ENCODE results near the gene HOXA1.
A peak's percentile ranks its signal among the peaks of the same experiment; 100 is the strongest.

HOXA1 gene

DNA sequence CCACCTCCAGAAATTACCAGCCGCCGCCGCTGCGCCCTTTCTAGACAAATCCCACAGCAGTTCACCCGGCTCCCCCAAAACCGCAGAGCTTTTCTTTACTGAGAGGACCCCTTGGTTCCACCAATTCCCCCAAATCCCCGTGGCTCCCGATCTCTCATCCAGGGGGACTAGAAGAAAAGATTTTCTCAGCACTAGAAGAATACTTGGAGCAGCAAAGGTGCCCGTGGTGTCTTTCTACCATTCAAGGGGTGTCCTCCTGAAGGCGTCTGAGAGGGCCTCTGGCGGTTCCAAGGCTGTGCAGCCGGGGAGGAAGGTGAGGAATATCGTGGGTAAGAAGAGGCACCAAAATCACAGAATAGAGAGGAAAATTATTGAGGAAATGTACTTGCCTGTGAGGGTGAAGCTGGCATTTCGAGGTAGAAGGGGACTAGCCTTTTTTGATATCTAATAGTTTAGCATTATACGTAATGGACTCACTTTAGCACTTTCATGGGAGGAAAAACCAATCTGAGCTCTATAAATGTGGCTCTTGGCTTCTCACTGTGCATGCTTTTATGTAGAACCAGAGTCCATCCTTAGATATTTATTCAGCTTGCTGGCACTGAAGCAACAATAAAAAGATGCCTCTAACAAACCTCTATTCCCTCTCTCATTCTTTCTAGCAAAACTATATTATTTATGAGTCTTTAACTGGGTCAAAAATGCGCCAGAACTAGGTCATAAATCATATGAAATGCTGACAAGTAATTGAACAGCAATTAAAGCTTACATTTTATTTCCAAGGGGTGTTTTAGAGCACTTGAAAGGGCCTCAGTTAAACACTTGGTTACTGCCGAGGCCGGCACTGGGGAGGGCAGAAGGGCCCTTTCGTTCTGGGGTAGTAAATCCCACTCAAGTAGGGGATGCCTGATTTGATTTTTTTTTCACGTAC, 20.5 kb upstream of the HOXA1 start:
- DNase-seq: no peak

DNA sequence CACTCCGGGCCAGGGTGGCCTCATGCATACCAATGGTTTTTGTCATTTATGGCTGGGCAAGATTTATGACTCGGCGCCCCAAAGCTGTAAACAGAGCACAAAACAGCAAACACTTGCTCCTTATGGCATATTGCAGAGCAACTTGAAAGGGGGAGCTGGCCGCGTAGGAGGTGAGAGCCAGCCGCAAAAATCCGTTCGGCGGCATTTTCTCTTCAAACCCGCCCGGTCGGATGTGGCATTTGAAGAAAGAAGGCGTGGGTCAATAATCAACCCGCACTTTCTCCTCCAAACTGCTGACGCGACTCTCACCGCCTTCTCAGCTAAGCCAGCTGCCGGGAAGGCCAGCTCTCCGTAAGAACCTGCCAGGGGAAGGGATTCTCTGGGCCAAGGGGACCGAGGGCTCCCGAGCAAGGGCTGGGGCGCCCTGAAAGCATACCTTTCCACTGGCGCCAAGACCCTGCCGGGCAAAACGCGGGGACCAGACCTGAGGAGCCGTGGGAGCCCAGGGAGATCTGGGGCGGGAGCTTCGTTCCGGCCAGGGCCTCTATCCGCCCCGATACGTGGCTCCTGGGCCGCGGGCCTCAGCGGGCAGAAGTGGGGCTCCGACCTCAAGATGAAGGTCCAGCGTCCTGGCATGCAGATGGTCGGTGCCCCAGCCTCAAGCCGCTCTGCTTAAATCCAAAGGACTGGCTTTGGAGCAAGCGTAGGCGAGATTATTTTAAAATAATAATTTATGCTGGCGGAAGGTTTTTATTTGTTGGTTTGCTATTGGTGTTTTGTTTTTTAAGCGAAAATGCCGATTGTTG, 19.6 kb upstream of the HOXA1 start:
- peak; percentile 37 for DNase-seq

DNA sequence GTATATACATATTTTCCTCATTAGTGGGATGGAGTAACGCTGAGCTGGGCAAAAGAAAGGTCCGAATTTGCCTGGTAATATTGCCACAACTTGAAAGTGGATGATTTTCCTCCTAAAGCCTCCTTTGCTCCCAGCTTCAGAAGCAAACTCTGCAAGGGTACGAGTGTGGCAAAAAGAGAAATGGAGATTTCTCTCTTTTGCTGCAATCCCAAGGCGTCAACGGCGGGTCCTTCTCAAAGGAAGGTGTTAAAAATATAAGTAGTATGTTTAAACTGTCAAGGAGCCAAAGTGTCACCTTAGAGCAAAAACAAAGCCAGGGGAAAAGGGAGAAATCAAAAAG, 19.1 kb upstream of the HOXA1 start:
- no peak for DNase-seq

DNA sequence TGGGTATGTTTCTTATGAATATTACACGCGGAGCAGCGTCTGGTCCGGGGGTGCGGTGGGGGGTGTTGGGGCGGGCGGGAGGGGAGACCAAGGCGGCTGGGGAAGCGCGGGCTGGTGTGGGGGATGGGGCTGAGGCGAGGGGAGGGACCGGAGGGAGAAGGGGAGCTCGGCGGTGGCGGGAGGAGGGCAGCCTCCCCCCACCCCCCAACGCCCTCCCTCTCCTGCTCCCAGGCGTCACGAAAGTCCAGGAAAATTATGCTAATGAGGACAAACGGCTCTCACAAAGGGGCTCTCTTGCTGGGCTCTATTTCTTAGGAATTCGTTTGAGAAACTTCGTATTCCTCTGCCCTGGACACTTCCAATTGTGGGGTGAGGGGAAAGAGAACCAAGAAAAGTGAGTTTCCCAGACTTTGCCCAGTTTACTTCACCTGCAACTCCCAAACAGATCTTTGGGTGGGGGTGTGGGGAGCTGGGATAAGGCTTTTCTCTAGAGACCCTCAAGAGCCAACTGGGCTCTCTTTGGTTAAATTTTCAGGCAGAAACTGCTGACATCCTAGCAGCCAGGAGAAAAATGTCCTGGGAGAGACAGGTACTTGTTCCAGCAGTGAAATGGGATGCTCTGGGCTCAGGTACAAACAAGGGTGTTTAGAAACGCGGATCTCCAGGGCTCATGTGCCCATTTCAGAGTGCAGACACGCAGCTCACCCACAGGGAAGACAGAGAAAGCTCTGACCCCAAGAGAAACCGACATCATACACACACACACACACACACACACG, 18.4 kb upstream of the HOXA1 start:
- DNase-seq: no peak

DNA sequence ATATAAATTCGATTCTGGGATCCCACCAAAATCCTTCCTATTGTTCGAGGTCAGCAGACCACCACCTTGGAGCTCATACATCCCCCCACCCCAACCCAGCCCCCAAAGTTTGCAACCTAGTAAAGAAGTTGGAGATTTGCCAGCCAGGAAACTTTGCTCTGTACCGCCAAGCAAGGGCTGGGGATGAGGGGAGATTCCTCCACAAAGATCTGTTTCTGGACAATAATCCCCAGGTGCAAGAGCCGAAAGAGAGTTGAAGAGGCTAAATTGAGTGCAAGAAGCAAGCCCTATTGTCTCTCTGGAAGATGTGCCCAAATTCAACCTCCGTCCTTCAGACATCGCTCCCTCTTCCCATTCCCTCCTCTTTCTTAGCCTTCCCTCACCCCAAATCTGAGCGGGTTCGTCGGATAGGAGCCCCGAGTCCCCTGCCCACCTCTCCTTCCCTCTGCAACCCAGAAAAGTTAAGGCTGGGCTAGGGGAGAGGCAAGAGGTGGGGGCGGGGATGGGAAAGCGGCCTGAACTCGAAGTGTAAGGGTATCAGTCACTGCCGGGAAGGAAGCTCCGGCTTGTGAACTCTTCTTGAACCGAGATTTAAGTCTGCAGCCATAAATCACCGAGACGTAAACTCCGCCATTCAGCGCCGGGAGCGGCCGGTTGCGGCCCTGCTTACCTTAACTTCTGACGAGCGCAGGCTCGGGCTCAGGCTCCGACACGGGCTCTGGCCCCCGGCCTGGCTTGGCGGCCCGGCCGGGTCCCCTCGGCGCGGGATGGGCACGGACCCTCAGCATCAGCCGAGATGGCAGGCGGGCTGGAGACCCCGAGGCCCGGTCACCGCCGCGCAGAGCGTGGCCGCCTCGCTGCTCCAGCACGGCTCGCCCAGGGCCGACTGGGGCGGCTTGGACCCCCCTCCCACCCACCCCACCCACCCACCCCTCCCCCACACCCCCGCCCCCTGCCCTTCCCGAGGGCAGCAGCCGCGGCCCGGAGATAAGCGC, 17.5 kb upstream of the HOXA1 start:
- DNase-seq: peak; percentile 86

DNA sequence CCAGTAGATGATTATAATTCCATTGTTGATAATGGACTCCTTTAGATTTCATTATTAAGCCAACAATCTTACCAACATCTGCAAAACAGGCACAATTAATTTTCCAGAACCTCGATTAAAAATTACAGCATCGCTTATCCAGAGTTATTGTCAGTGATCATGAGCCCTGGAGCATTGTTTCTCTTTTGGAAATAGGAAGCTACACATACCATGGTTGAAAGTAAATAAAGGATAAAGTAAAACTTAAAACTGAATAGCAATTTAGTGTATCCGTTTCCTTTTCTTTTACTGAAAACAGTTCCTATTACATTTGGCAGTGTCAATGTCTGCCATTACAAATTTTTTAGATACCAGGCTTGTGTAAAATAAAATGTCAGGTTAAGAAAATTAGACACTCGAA, 16.6 kb upstream of the HOXA1 start:
- no peak for DNase-seq

DNA sequence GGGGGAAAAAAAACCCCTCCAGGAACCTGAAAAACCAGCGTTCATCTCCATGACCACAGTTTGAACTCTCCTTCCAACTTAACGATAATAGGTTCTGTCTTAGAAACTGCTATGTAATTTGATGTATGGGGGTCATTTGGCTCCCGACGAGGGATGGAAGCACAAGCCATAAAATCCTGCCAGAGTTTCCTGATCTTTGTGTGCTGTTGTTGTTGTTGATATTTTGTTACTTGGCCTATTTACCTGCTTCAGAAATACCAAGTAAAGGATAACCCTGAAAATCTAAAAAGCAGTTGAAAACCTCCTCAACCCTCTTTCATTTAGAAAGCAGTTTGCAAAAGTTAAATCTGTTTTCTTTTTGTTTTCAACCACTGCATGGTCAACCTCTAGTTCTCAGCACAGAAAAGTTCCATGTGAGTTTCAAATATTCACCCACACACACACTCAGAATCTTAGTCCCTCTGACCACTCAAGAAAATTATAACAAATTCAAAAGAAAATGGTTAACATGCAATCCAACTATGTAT, 16.0 kb upstream of the HOXA1 start:
- DNase-seq: no peak

DNA sequence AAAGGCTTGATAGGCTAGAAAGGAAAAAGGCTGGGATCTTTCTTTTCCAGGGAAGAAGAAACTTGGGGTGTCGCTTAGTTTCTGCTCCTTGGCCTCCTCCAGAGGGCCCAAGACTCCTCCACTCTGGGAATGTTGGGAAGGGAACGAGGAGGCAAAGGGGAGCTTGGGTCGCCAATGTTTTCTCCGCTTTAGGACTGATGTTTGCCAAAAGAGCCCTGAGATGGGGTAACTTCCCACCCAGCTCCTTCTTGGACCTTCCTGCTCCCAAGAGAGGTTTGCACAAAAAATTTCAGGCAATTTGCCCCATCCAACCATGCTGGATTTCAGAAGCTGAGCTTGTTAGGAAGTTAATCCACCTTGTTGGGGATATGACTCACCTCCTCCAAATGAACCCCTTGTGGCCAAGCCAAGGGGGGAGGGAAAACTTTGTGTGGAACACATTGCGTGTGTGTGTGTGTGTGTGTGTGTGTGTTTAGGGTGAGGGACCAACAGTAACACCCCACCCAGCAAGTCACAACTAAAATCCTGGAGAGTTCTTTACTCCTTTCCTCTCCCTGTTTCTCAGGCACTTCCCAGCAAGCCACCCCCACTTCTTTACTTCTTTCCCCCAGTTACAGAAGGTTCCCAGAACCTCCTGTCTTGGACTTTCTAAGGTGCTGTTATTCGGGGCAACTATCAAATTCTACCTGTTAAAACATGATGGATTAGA, 15.4 kb upstream of the HOXA1 start:
- DNase-seq: no peak

DNA sequence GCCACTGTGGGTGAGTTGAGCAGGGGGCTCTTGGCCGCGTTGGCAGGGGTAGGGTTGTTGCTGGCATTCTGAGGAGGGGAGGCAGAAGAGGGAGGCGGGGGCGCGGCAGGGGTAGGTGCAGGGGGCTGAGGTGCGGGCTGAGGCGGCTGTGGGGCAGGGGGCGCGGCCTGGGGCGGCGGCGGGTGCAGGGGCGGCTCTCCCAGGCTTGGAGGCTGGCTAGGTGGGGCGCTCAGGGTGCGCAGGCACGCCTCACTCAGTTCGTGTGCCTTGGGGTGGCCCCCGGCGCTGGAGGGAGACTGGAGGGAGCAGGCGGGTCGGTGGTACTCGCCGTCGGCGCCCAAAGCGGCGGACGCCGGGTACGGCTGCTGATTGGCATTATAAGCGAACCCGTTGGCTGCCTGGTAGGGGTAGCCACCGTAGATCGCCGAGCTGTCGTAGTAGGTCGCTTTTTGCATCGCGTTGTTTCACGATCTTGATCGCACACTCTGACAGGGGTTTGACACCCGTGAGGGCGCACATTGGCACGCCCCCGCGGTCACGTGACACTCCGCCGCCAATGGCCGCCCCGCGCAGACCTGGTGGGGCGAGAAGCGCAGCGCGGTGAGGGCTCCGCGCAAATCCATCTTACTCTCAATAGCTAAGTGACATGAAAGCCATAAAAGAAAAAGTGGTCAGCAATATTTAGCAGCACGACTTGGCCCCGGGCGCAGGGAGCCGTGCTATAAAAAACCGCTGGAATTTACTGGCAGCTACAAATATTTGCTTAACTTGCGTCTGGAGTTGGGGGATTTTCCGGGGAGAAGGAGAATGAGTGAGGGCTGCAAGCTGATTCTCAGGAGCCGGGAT, 14.6 kb upstream of the HOXA1 start:
- peak; percentile 70 for DNase-seq

DNA sequence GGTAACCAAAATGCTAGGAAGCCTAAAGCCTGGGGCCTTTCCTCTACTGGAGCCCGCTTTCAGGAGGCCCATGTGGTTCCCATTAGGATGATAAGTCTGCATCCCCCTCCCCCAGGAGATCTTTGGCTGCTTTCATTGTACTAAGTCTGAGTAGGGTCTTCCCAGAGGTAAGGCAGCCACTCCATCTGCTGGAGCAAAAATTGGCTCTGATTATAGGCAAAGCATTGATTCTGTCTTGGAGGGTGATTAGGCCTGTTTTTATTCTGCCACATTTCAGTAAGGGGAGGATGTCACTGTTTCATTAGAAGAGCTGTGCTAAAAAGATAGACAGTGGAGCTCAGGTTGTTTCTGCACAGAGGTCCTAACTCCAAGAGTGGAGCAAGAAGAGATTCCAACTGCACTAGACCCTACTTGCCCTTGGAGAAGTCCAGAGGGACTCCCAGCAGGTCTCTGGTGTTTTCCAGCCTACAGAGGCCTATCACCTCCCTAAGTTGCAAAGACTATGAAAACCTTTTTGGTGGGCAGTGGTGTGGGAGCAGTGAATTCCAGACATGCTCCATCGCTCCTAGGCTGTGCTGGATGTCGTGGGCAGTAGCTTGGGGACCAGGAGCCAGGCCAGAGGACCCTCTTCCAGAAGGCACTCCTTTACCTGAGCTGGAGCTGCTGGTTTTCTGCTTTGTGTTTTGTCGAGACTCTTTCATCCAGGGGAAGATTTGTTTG, 13.8 kb upstream of the HOXA1 start:
- DNase-seq: no peak

DNA sequence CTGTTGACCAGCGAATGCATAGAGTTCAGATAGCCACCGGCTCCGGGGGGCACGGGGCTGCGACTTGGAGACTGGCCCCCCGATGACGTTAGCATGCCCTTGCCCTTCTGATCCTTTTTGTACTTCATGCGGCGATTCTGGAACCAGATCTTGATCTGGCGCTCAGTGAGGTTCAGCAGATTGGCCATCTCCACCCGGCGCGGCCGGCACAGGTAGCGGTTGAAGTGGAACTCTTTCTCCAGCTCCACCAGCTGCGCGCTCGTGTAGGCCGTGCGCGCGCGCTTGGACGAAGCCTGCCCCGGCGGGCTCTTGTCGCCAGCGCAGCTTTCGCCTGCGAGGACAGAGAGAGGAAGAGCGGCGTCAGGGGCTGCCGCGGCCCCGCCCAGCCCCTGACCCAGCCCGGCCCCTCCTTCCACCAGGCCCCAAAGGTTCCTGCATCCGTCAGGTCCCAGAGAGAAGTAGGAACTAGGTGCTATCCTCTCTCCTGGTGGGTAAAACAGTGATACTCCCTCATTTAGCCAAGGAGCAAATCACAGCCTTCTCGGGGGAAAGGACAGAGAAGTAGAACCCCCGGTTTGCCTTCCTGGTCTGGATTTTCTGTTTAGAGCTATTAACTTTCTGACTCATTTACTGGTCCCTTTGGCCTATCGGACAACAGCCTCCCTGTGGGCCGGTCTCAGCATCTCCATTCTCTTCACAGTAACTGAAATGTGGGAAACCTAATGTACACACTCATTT, 12.8 kb upstream of the HOXA1 start:
- DNase-seq: no peak

DNA sequence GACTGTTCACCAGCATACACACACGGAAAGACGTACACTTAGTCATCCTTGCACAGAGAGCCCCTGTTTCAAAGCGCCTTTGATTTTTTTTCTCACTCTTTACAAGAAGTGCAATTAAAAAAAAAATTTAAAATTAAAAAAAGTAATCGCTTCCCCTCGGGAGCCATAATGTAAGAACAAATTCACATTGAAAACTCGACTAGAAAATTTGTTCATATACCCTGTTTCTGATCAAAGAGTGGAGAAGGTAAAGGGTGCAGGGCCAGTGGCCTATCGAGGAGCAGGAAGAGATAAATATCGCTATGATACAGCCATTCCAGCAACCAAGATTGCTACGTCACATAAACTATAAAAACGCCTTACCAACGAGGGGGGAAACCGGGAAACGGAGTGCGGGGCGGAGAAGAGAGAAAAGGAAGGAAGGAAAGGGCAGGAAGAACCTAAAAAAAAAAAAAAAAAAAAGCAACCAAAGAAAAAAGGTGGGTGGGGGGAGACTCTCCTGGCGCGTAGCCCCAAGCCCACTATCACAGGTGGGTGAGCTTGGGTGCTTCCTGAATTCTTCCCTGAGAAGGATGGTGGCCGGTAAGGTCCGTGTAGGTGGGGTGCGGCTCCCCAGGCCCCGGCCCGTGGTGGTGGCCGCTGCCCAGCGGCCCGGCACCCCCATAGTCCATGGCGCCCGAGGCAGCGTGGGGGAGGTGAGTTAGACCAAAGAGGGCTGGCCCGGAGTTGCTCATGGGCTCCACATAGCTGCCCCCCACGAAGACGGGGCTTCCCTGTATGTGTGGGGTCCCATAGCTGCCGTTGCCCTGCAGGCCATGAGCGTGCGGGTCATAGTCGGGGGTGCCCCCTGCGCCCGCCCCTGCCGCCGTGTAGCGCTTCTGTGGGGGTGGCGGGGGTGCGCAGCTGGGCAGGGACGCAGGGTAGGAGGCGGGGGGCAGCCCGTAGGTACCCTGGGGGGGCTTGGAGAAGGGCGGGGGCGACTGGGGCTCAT, 11.9 kb upstream of the HOXA1 start:
- DNase-seq: no peak

DNA sequence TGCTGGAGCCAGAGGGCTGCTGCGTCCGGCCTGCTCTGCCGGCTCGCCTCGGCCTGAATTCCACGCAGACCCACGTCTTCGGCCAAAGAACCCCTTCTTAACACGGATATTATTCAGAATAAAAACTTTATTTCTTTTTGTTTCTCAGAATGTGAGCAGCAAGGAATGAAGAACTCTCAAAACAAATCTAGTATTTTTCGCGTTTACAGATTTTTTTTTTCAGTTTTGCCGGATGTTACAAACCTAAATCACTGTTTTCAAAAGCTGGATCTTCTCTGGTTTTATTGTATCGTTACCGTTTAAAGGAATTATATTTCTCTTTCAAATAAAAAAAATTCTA, 11.1 kb upstream of the HOXA1 start:
- no peak for DNase-seq

DNA sequence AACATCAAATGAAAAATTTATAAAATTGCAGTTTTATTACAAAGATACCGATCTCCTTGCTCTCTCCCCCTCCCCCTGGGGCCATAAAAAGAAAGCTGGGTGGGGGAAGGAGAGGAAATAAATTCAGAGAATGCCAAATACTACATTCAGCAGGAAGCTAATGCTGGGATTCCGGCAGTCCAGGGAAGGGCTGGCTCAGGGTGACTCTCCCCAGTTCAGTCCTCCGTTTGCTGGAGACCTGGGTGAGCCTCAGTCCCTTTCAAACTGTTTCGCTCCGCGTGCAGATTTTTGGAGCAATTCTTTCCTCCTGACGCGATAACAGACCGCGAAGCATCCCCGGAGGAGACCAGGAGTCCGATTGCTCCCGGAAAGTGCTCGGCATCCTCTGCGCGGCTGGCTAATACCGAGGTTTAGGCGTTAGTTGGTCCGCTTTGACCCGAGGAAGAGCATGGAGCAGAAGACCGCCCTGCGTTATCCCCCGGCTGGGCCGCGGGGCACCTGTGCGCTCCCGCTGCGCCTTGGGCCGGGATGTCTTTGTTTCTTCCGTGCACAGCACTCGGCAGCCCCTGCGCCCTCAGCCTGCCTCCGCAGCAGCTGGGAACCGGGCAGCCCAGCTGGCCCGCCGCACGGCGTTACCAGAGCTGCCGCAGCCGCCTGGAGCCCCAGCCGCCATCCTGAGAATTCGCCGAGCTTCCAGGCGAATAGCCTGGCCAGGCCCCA, 10.5 kb upstream of the HOXA1 start:
- DNase-seq: peak; percentile 73

DNA sequence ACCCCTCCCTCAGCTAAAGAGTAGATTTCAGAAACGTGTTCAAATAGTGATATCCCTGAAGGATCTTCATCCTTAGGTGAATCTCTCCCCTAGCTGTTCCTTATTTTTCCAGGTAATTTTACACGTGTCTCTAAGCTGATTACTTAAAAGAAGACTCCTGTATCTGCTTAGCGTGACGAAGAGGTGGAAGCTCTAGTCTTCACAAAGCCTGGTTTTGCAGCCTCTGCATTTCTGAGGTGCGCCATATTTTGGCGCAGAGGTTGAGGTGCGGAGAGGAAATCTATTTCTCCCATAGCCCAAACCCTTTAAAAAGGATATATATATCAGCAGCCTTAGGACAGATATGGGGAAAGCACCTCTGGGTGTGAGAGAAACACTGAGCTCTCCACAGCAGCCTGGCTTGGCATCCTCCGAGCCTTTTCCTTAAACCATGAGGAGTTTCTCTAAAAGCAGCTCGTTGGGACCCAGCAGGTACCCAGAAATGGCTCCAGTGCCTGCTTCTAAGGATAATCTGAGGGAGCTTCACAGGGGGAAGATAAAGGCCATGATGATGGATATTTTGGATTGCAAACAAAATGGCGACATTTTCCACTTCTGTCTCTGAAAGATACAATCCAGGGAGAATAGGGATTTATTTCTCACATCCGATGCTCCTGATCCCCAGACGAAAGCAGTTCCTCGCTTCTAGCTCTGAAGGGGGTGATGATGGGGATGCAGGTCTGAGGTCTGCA, 9.7 kb upstream of the HOXA1 start:
- DNase-seq: peak; percentile 25

Data from NCI-H82 (cell line).